Cardiac fibroblast (primary cell): ENCODE data around the gene ATMIN.

Source experiments
- DNase-seq, 2 donors: peaks; one replicate each; pipeline versions ENCODE4 v3.0.0 to v3.0.0-alpha.2; 2010; ENCODE audit warnings: low read depth in 2 of 2
- H3K4me3 ChIP-seq, 2 donors: replicated peaks in 1 of 2; 1 replicate in 1 of 2; 2 replicates in 1 of 2; pipeline ENCODE4 v1.5.1; 2011; ENCODE audit warnings: low read depth in 2 of 2, low read length in 2 of 2, mild to moderate bottlenecking in 2 of 2, moderate library complexity in 1 of 2
- CTCF ChIP-seq: IDR thresholded peaks from one replicate; pipeline ENCODE4 v1.5.1; 2011; ENCODE audit warnings: low read depth, mild to moderate bottlenecking, low read length, inconsistent platforms

ATMIN gene

GRCh38 chr16:81061871-81062608 is 26.4 kb downstream of the ATMIN start:
- DNase-seq: no peak
- peak; percentile 2 for TF ChIP-seq CTCF
- H3K4me3 ChIP-seq: no peak overlapping the region

- no peak overlapping the region for H3K4me3 ChIP-seq
- no peak for DNase-seq
- TF ChIP-seq CTCF: no peak
These were observed 31.0 kb downstream of the ATMIN start for GRCh38 chr16:81066681-81067080.

GRCh38 chr16:81067166-81067565 is 31.5 kb downstream of the ATMIN start:
- no peak for DNase-seq
- no peak overlapping the region for H3K4me3 ChIP-seq
- no peak for TF ChIP-seq CTCF

- H3K4me3 ChIP-seq: no peak overlapping the region
- DNase-seq: no peak
- TF ChIP-seq CTCF: no peak
These were observed 33.4 kb downstream of the ATMIN start for GRCh38 chr16:81069063-81069462.

GRCh38 chr16:81070979-81071378 is 35.3 kb downstream of the ATMIN start:
- TF ChIP-seq CTCF: no peak
- no peak for DNase-seq
- no peak overlapping the region for H3K4me3 ChIP-seq

DNA sequence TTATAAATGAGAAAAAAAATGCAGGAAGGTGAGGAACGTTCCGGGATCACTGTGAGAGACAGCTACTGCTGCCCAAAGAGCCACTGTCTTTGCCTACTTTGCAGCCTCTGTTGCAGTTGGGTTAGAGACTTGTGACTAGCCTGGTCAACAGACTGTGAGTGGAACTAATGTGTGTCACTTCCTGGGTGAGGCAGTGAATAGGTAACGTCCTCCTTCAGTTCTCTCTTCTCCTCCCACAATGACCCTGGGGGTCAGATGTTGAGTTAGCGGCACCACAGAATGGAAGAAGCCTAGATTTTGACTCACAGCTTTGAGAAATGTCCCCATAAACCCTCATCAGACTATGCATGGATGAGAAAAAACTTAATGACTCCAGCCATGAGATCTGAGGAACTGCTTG is 36.2 kb downstream of the ATMIN start:
- no peak for TF ChIP-seq CTCF
- DNase-seq: peak in 1 of 2 donors; percentile 60
- H3K4me3 ChIP-seq: no peak overlapping the region
